ENCODE measurements around the gene ZBED4. TPM values are rescaled to one million over a fixed set of nuclear protein-coding genes. Genes with fewer than 3 reads are reported as not detected.

The ZBED4 gene
- total RNA-seq, 1 donor from 2014 or later = 23.7 TPM

GRCh38 chr22:49900441-49901230 is 47.0 kb downstream of the ZBED4 start:
- DNase-seq (ENCODE audit: low read depth) = no peak

- no peak for DNase-seq (ENCODE audit: low read depth)
Measured at GRCh38 chr22:49901457-49901856, 47.8 kb downstream of the ZBED4 start.

DNA sequence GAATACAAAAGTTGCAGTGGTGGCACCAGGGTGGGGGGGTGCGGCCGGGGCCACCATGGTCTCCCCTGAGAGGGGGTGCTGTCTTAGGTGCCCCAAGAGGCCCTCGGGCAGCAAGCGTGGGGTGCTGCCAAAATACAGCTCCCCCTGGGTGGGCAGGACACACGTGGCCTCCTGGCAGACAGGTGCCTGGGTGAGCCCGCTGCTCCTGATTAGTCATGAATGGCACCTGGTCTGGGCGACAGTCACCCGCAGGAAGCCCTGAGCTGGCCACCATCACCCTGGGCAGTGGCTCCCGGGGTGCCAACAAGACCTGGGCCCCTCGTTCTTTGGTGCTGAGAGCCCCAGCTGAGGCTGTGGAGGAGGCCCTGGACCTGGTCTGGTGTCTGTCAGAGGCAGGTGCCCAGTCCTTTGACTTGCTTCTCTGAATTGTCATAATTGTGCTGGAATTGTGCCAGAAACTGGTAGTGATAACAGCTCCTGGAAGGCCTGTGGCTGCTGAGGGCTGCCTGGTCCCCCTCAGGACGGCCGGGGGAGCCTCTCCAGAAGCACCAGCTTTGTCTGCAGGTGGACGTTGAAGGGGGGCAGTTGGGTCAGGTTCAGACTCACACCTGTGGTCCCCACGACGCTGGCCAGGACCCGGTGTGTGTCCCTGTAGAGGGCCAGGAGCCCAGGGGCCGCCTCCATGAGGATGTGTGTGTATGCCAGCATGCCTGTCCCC is 49.8 kb downstream of the ZBED4 start:
- no peak for DNase-seq (ENCODE audit: low read depth)

DNA sequence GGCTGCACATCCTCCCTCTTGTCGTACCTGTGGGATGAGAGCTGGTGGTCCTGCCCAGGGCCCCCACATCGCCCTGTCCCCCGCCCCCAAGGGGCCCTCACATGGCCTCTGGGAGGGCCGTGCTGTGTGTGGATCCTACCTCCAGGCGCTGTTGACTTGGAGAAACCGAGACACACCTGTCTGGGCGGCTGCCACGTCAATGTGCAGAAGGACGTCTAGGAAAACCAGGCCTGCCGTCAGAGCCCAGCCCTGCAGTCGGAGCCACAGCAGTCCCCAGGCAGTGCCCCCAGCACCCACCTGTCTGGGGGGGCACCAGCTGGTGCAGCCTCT is 50.4 kb downstream of the ZBED4 start:
- DNase-seq (ENCODE audit: low read depth) = no peak

GRCh38 chr22:49905465-49905864 is 51.8 kb downstream of the ZBED4 start:
- DNase-seq (ENCODE audit: low read depth) = no peak

DNA sequence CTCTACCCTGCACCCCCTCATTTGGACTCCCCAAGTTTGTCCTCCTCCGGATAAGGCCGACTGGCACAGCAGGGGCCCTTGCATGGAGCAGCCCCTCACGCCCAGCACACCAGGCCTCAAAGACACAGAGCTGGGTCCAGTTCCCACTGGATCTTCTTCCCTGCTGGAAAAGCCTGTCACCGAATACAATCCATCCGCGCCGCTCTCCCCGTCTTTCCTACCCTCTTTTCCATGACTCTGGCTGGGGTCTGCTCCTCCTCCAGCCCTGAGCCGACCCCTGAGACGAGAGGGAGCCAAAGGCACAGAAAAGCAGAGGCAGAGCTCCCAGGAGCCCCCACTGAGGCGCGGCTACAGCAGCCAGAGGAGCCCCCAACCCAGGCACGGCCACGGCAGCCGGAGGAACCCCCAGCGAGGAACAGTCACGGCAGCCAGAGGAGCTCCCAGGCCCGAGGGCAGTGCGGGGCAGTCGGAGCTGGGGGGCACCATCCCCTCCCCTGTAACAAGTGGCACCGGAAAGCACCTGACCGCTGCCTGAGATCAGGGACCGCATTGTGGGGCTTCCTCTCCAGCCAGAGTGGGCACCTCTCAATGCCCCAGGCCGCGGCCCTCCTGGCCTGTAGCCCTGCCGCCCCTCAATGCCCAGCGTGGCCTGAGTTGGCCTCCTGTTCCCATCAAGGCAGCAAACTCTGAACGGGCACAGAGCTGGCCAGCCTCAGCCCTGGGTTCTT is 52.6 kb downstream of the ZBED4 start:
- no peak for DNase-seq (ENCODE audit: low read depth)

- DNase-seq (ENCODE audit: low read depth) = no peak
Measured at GRCh38 chr22:49906799-49907290, 53.2 kb downstream of the ZBED4 start.

DNA sequence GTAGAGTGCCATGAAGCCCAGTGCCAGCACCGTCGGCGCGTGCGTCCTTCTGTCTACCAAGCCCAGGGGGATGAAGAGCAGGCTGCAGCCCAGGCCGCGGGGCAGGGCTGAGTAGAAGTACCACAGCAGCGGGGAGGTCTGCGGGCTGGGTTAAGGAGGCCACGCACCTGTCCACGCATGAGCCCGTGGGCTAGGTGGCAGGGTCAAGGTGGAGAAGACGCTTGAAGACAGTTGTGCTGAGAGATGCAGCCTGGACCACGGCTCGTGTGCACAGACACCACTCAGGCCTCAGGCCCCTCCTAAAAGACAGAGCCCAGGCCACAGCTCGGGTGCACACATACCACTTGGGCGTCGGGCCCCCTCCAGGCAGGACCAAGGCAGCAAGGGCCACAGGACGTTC is 54.2 kb downstream of the ZBED4 start:
- no peak for DNase-seq (ENCODE audit: low read depth)

DNA sequence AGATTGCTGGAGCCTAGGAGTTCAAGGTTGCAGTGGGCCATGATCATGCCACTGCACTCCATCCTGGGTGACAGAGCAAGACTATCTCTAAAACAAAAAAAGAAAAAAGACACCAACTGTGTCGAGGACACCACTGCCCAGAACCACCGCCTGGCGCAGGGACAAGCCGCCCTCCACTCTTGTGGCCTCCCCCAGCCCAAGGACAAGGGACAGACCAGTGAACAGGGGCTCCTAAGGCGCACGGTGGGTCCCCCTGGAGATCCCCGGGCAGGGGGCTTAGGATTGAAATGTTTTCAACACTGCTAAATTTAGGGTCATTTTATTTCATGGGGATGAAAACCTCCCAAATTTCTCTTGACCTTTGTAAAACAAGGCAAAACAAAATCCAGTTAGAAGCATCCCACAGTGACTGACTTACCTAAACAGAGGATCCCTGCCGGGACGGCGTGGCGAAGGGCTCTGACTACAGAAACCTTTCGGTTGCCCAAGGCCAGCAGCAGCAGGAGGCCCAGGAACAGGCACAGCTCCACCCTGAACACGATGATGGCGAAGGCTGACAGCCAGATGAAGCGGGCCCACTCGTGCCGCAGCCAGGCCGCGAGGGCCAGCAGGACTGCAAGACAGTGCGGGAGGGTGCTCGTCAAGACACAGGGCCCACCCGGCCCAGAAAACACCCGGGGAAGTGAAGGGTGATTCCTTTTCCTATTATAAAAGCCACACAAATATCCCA is 56.0 kb downstream of the ZBED4 start:
- DNase-seq (ENCODE audit: low read depth) = no peak

DNA sequence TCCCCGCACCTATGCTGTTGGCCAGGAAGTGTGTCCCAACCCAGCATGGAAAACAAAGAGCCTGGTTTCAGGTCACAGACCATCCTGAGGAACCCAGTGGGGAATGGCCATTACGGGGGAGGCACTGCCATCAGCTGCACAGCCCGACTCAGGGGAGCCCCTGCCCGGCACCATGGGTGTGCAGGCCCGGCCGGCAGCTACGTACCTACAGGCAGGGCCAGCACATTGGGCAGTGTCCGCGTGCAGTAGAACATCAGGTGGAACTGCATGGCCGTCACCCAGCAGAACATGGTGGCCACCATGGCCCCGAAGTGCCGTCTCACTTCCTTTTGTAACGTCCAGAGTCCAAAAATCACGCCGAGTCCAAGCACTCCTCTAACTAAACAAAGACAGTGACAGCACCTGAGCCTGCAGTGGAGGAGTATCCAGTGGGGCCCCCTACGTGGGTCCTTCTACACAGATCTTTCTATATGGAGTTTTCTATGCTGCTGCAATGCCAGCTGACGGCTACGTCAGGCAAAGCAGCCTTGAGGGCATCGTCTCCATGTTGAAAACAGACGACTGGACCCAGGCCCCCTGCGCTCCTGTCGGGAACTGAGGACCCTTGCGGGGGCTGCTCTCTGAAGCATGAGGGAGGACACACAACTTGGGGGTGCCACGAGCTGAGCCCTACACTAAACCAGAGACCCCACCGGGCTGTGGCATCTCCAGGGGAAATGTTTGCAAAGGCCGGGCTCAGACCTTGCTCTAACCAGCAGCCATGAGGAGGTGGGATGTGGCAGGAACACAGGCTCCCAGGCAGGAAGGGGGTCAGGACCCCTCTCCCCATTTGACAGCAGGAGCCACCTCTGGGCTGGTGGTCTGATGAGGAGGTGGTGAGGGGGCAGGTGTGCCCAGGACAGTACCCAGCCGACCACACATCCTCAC is 56.8 kb downstream of the ZBED4 start:
- DNase-seq (ENCODE audit: low read depth) = no peak

- DNase-seq (ENCODE audit: low read depth) = no peak
Measured at GRCh38 chr22:49911881-49912625, 58.4 kb downstream of the ZBED4 start.

GRCh38 chr22:49913026-49913425 is 59.4 kb downstream of the ZBED4 start:
- no peak for DNase-seq (ENCODE audit: low read depth)

- DNase-seq (ENCODE audit: low read depth) = no peak
Measured at GRCh38 chr22:49913446-49913845, 59.8 kb downstream of the ZBED4 start.

- DNase-seq (ENCODE audit: low read depth) = no peak
Measured at GRCh38 chr22:49914256-49914655, 60.6 kb downstream of the ZBED4 start.

- DNase-seq (ENCODE audit: low read depth) = no peak
Measured at GRCh38 chr22:49915610-49916009, 62.0 kb downstream of the ZBED4 start.

DNA sequence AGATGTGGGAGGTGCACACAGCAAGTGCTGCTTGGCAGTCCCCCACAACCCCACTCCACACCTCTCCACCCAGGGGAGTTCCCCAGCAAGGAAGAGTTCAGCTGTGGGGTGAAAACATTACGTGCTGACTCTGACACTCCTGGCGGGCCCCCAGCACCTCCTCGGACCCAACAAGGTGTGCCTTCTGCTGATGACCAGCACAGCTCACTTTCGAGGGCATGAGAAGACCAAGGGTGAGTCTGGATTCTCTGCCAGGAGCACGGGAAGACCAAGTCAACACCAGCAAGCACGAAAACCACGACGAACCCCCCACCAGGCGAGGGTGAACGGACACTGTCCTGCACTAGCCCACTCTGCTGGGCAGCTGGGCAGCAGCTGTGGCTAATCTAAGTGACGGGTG is 63.2 kb downstream of the ZBED4 start:
- DNase-seq (ENCODE audit: low read depth) = no peak

DNA sequence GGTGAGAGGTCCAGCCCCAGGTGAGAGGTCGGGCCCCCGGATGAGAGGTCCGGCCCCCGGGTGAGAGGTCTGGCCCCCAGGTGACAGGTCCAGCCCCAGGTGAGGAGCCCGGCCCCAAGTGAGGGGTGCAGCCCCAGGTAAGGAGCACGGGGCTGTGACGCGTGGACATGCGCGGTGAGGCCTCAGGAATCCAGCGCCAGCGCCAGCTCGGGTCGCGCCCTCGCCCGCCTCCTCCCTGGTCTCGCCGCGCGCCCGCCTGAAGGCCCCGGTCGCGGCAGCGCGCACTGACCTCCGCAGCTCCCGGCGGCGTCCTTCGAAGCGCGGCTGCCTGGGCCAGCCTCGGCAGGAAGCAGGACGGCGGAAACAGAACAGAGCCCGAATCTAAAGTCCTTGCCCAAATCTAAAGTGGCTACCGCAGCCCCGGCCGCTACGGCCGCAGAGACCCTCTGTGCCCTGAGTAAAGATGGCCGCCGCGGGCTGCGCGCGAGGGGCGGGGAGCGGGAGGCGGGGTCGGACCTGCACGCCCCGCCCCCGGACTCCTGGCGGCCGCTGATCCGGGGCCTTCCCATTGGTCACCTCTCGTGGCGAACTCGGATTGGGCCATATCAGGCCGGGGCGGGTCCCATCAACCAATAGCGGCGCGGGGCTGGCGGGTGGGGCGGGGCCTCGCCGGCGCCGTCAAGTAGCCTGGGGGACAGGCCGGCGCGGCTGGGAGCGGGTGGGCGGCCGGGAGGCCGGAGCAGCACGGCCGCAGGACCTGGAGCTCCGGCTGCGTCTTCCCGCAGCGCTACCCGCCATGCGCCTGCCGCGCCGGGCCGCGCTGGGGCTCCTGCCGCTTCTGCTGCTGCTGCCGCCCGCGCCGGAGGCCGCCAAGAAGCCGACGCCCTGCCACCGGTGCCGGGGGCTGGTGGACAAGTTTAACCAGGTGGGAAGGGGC is 64.6 kb downstream of the ZBED4 start, which contains the start of the genes ALG12 and CRELD2:
TSS of gene ALG12 (minus strand) at position 465 of the 937 bp plus-strand sequence. CDS start 4,673 bp downstream, outside the sequence.
TSS of gene CRELD2 (plus strand) at position 661 of the 937 bp plus-strand sequence. CDS start at position 797, 136 bp downstream.
- peak; percentile 82 for DNase-seq (ENCODE audit: low read depth)

Measured in renal cortical epithelial cell (primary cell).